K562 (cell line): ENCODE measurements around the gene TLR8. TPM values are rescaled to one million over a fixed set of nuclear protein-coding genes. Genes with fewer than 3 reads are reported as not detected.

Experiments
- ATAC-seq: fragments of 200-7000 bp; cut with Tn5 transposase; 3 replicates; pipeline ENCODE4 v1.9.1; 2020; ENCODE audit warnings: moderate library complexity
- BruUV-seq: library from RNA; stranded (reverse); fragments of 400-500 nt; replicated peaks from 2 replicates; lab custom pipeline; 2021; lab: Mats Ljungman, UMichigan
- CTCF ChIA-PET: fragments of 300-600 bp; formaldehyde crosslinking; extraction: SDS; loops from one replicate; lab custom pipeline; 2021; ENCODE audit warnings: low intra/inter-chr PET ratio; lab: Yijun Ruan, JAX
- POLR2A ChIA-PET: fragments of 300-600, 350-650 bp; sonication (Branson Sonifier 250); formaldehyde crosslinking; extraction: SDS; loops from one replicate; lab custom pipeline; 2021; ENCODE audit warnings: antibody characterized with exemption, inconsistent platforms; lab: Yijun Ruan, JAX
- DNase-seq, 4 experiments: peaks; one replicate each; pipeline versions ENCODE4 v3.0.0 to v3.0.0-alpha.2; 2011 to 2018; ENCODE audit warnings: low spot score in 3 of 4, mixed read lengths in 3 of 4; ENCODE audit errors: extremely low read depth in 1 of 4
- FAIRE-seq: peaks from 2 replicates; lab custom pipeline; 2011; peaks lifted over from hg19 to GRCh38; lab: Jason Lieb, UNC
- H2AFZ ChIP-seq: 2 replicates; pipeline ENCODE4 v1.6.0; 2011; ENCODE audit warnings: low read depth, low read length, control low read depth, inconsistent platforms
- H3K27ac ChIP-seq: fragments of 200-600 bp; 3 replicates; pipeline ENCODE4 v1.8.0; 2011; ENCODE audit warnings: low read depth, mild to moderate bottlenecking, control low read depth, inconsistent platforms, low read length, moderate library complexity, mixed read lengths; ENCODE audit errors: extremely low read depth
- H3K27me3 ChIP-seq, 2 experiments: fragments of 300-600 bp in 1 of 2; 2 replicates in 1 of 2; 3 replicates in 1 of 2; pipeline versions ENCODE4 v1.6.0 to v1.8.0; 2011; ENCODE audit warnings: inconsistent platforms in 2 of 2, low read length in 2 of 2, mild to moderate bottlenecking in 1 of 2, mixed read lengths in 1 of 2, moderate library complexity in 1 of 2; ENCODE audit not compliant: control insufficient read depth in 2 of 2, insufficient read depth in 2 of 2
- H3K36me3 ChIP-seq: fragments of 300-600 bp; 3 replicates; pipeline ENCODE4 v1.8.0; 2011; ENCODE audit warnings: mild to moderate bottlenecking, low read length, inconsistent platforms; ENCODE audit not compliant: control insufficient read depth, insufficient read depth
- H3K4me1 ChIP-seq, 2 experiments: fragments of 200-600 bp in 1 of 2; replicated peaks in 1 of 2; 2 replicates in 1 of 2; 3 replicates in 1 of 2; pipeline versions ENCODE4 v1.5.1 to v1.8.0; 2011; ENCODE audit warnings: inconsistent platforms in 2 of 2, low read length in 2 of 2, mild to moderate bottlenecking in 1 of 2, mixed read lengths in 1 of 2, moderate library complexity in 1 of 2; ENCODE audit not compliant: control insufficient read depth in 2 of 2, insufficient read depth in 2 of 2
- H3K4me2 ChIP-seq: 2 replicates; pipeline ENCODE4 v1.6.1; 2011; ENCODE audit warnings: low read length, control low read depth, inconsistent platforms, mixed read lengths; ENCODE audit not compliant: insufficient read depth
- H3K4me3 ChIP-seq: fragments of 200-600 bp; sonication (generic), shearing (Covaris generic); 2 replicates; pipeline ENCODE4 v1.5.1; 2016; ENCODE audit warnings: control low read depth, inconsistent platforms
- H3K79me2 ChIP-seq: fragments of 200-600 bp; 3 replicates; pipeline ENCODE4 v1.8.0; 2011; ENCODE audit warnings: low read length, inconsistent platforms; ENCODE audit not compliant: control insufficient read depth, insufficient read depth
- H3K9ac ChIP-seq, 2 experiments: 2 replicates each; pipeline versions ENCODE4 v1.6.0 to v1.6.1; 2011; ENCODE audit warnings: low read depth in 2 of 2, low read length in 2 of 2, control low read depth in 1 of 2, inconsistent platforms in 1 of 2, mild to moderate bottlenecking in 1 of 2, mixed read lengths in 1 of 2; ENCODE audit not compliant: insufficient read depth in 1 of 2
- H3K9me1 ChIP-seq: one replicate; pipeline ENCODE4 v1.6.0; 2011; ENCODE audit warnings: inconsistent platforms, mild to moderate bottlenecking, low read length, moderate library complexity; ENCODE audit not compliant: control insufficient read depth, insufficient read depth
- H3K9me3 ChIP-seq: replicated peaks from 2 replicates; pipeline ENCODE4 v1.5.1; 2011; ENCODE audit warnings: low read depth, low read length, inconsistent platforms; ENCODE audit not compliant: control insufficient read depth, insufficient read depth
- H4K20me1 ChIP-seq: replicated peaks from 2 replicates; pipeline ENCODE4 v1.6.1; 2011; ENCODE audit warnings: low read length, inconsistent platforms, mixed read lengths; ENCODE audit not compliant: control insufficient read depth, insufficient read depth
- ESRRB ChIP-seq: fragments of 250-450 bp; sonication (Bioruptor Pico); IDR thresholded peaks from 2 replicates; pipeline ENCODE4 v1.5.0; 2020; ENCODE audit warnings: mild to moderate bottlenecking, moderate library complexity, borderline replicate concordance
- SPI1 ChIP-seq: IDR thresholded peaks from 2 replicates; pipeline ENCODE4 v1.6.1; 2011; ENCODE audit warnings: low read depth, low read length, control low read depth, borderline replicate concordance
- UBTF ChIP-seq, 2 experiments: IDR thresholded peaks; 2 replicates each; pipeline ENCODE4 v1.6.1; 2012; ENCODE audit warnings: improper control_type of control experiment in 2 of 2, low read depth in 2 of 2, low read length in 2 of 2, borderline replicate concordance in 1 of 2
- WGBS: fragments of 100-300 bp; shearing (Covaris generic); methylation state at CpG from one replicate; pipeline ENCODE4 v1.1.6; 2016; ENCODE audit warnings: low coverage, mixed read lengths; ENCODE audit not compliant: insufficient coverage; ENCODE audit errors: missing lambda C conversion rate; 5-methylcytosine and 5-hydroxymethylcytosine counted together
- in situ Hi-C: fragments of 300-500 bp; cut with MboI; formaldehyde crosslinking; loops from 4 replicates; pipeline ENCODE4 v1.15.0; 2018; ENCODE audit warnings: inconsistent platforms, mixed read lengths
- intact Hi-C: fragments of 100-400 bp; cut with micrococcal nuclease; formaldehyde crosslinking; loops from 2 replicates; pipeline ENCODE4 v1.14.2; 2022
- polyA plus RNA-seq, 8 experiments: library from polyadenylated mRNA; depleted of rRNA in 4 of 8; stranded (reverse) in 5 of 8; unstranded in 3 of 8; fragments of >200 nt; fragmentation: Nextera tagmentation in 2 of 8; fragmentation: Illumina TruSeq in 1 of 8; extraction: Ambion mirVana in 2 of 8; extraction: Trizol in 1 of 8; gene quantifications; 2 replicates each; pipeline versions ENCODE4 v1.2.1 to v1.2.3, GENCODE V29; 2011 to 2014; ENCODE audit warnings: inconsistent platforms in 1 of 8, missing spikeins in 1 of 8
- total RNA-seq, 7 experiments: library from RNA; depleted of rRNA in 6 of 7; stranded (reverse); fragments of >200 nt in 6 of 7; fragmentation: Illumina TruSeq in 2 of 7; extraction: Trizol in 2 of 7; gene quantifications; 2 replicates each; pipeline versions ENCODE4 v1.2.1 to v1.2.3, GENCODE V29; 2011 to 2021; ENCODE audit warnings: low replicate concordance in 1 of 7

The TLR8 gene
- total and polyA plus RNA-seq, 9 of the 15 experiments (the other 6 are each of a cell fraction or from before 2014, with no cell fraction given): not detected

DNA sequence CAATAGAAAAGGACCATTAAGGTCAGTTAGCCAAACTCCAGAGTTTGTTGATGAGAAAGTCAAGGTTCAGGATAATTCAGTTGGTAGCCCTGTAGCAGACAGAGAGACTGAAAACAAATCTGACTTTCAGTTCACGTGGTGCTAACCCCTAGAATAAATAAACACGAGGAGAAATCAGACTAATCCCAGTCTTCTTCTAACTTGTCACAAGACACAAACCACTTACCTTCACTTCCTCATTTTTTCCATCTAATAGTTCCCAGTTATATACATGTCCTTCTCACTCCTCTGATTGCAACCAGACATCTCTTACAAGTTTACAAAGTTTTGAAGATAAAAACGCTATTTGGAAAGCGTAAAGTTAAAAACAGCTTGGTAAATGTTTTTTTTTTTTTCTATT lies 31.8 kb upstream of the TLR8 start:
- no peak for FAIRE-seq

More for the DNA sequence above, 31.8 kb upstream of the TLR8 start:
- no peak overlapping the region for H3K4me2 ChIP-seq
- H3K9me3 ChIP-seq: no peaks in the 10 kb centered on the region
- H2AFZ ChIP-seq: no peak overlapping the region
- in situ Hi-C loops: no loop called here
- ATAC-seq (no peak), DNase-seq (no peak)
- peaks cover 0 to 7% of the 10 kb centered on the region in 2 experiments; a peak in 1 of 5 replicates for H3K27me3 ChIP-seq
- H3K9me1 ChIP-seq: no peaks in the 10 kb centered on the region
- H4K20me1 ChIP-seq: no peaks in the 10 kb centered on the region
- no peak overlapping the region for H3K27ac ChIP-seq
- WGBS: 3% methylated on average over 4 of the region's 4 CpGs
- no TSS peak for BruUV-seq
- H3K4me1 ChIP-seq: no peaks in the 10 kb centered on the region
- TF ChIP-seq SPI1 (peak; percentile 63), UBTF (IDR thresholded peaks at IDR 0.05; ENCODE audit: borderline replicate concordance in 1 of 2, low read depth in 2 of 2, low read length in 2 of 2) (no peak), ESRRB (CRISPR knock-in tag) (no peak)
- H3K4me3 ChIP-seq: no peak overlapping the region
- no peaks in the 10 kb centered on the region for H3K36me3 ChIP-seq
- H3K79me2 ChIP-seq: no peaks in the 10 kb centered on the region
- ChIA-PET CTCF (no interaction called here), POLR2A (no interaction called here)
- H3K9ac ChIP-seq: no peak overlapping the region
- intact Hi-C loops: no loop called here
